Neural cell (in vitro differentiated cells): ENCODE data around the gene DMXL1. TPM values are rescaled to one million over a fixed set of nuclear protein-coding genes. Genes with fewer than 3 reads are reported as not detected.

Experiments
- H2AFZ ChIP-seq: fragments of 200-600, 300-800 bp; sonication (generic), shearing (Covaris generic); 2 replicates; pipeline ENCODE4 v1.6.0; 2014; ENCODE audit warnings: low read depth, mild to moderate bottlenecking, antibody characterized with exemption, low read length, moderate library complexity
- H3F3A ChIP-seq: fragments of 200-600 bp; shearing (Covaris generic); 2 replicates; pipeline ENCODE4 v1.6.1; 2016; ENCODE audit warnings: mild to moderate bottlenecking, moderate library complexity, mixed read lengths, antibody characterized with exemption, low read length; ENCODE audit not compliant: insufficient read depth, poor library complexity, severe bottlenecking
- H3K27ac ChIP-seq: fragments of 200-600, 300-800 bp; sonication (generic), shearing (Covaris generic); 2 replicates; pipeline ENCODE4 v1.5.1; 2014; ENCODE audit warnings: mild to moderate bottlenecking, low read length, moderate library complexity
- H3K27me3 ChIP-seq: fragments of 300-800, 200-600 bp; sonication (generic), shearing (Covaris generic); 2 replicates; pipeline ENCODE4 v1.6.0; 2014; ENCODE audit warnings: mild to moderate bottlenecking, low read depth, low read length, moderate library complexity; ENCODE audit not compliant: insufficient read depth
- H3K36me3 ChIP-seq: fragments of 300-800, 200-600 bp; sonication (generic), shearing (Covaris generic); 2 replicates; pipeline ENCODE4 v1.5.1; 2014; ENCODE audit warnings: mild to moderate bottlenecking, antibody characterized with exemption, low read length, moderate library complexity; ENCODE audit not compliant: insufficient read depth
- H3K4me2 ChIP-seq: fragments of 300-800, 200-600 bp; sonication (generic), shearing (Covaris generic); 2 replicates; pipeline ENCODE4 v1.6.0; 2014; ENCODE audit warnings: mild to moderate bottlenecking, low read length
- H3K4me3 ChIP-seq: fragments of 300-800, 200-600 bp; sonication (generic), shearing (Covaris generic); 2 replicates; pipeline ENCODE4 v1.5.1; 2014; ENCODE audit warnings: mild to moderate bottlenecking, low read length, moderate library complexity
- H3K79me2 ChIP-seq: fragments of 200-600 bp; shearing (Covaris generic); replicated peaks from 2 replicates; pipeline ENCODE4 v1.6.0; 2014; ENCODE audit warnings: mild to moderate bottlenecking, low read length, moderate library complexity; ENCODE audit not compliant: insufficient read depth
- H3K9ac ChIP-seq: fragments of 300-800, 200-600 bp; sonication (generic), shearing (Covaris generic); 2 replicates; pipeline ENCODE4 v1.6.1; 2016; ENCODE audit warnings: mild to moderate bottlenecking, low read length, mixed read lengths
- H3K9me2 ChIP-seq: fragments of 200-600 bp; shearing (Covaris generic); 2 replicates; pipeline ENCODE4 v1.6.1; 2016; ENCODE audit warnings: mild to moderate bottlenecking, low read length, mixed read lengths; ENCODE audit not compliant: insufficient read depth
- H3K9me3 ChIP-seq: fragments of 200-600, 300-800 bp; sonication (generic), shearing (Covaris generic); 2 replicates; pipeline ENCODE4 v1.6.1; 2016; ENCODE audit warnings: mild to moderate bottlenecking, mixed run types, low read length, moderate library complexity, mixed read lengths
- H4K20me1 ChIP-seq: fragments of 200-600 bp; shearing (Covaris generic); 2 replicates; pipeline ENCODE4 v1.6.1; 2016; ENCODE audit warnings: mild to moderate bottlenecking, mixed run types; ENCODE audit not compliant: insufficient read depth
- CTCF ChIP-seq: fragments of 450-650 bp; IDR thresholded peaks from 2 replicates; pipeline ENCODE4 v1.5.1; 2014; ENCODE audit warnings: antibody characterized with exemption, mild to moderate bottlenecking, moderate library complexity; ENCODE audit not compliant: poor library complexity, severe bottlenecking
- EP300 ChIP-seq: fragments of 450-650 bp; conservative IDR thresholded peaks from 2 replicates; pipeline ENCODE4 v1.6.1; 2014; ENCODE audit warnings: antibody characterized with exemption, mild to moderate bottlenecking, moderate library complexity; ENCODE audit not compliant: poor library complexity, severe bottlenecking
- EZH2 ChIP-seq: fragments of 200-600, 300-800 bp; shearing (Covaris generic), sonication (generic); IDR thresholded peaks from 2 replicates; pipeline ENCODE4 v1.6.1; 2014; ENCODE audit warnings: antibody characterized with exemption, low read length, borderline replicate concordance, mild to moderate bottlenecking; ENCODE audit not compliant: insufficient read depth, poor library complexity, severe bottlenecking
- MXI1 ChIP-seq: fragments of 450-650 bp; conservative IDR thresholded peaks from 2 replicates; pipeline ENCODE4 v1.6.1; 2014; ENCODE audit warnings: antibody characterized with exemption, mild to moderate bottlenecking; ENCODE audit not compliant: poor library complexity, severe bottlenecking
- POLR2AphosphoS5 ChIP-seq: IDR thresholded peaks from 2 replicates; pipeline ENCODE4 v1.6.1; 2012
- RAD21 ChIP-seq: fragments of 450-650 bp; conservative IDR thresholded peaks from 2 replicates; pipeline ENCODE4 v1.6.1; 2014; ENCODE audit warnings: antibody characterized with exemption, mild to moderate bottlenecking, moderate library complexity
- SMC3 ChIP-seq: fragments of 450-650 bp; conservative IDR thresholded peaks from 2 replicates; pipeline ENCODE4 v1.6.1; 2014; ENCODE audit warnings: antibody characterized with exemption, mild to moderate bottlenecking, moderate library complexity; ENCODE audit not compliant: poor library complexity
- TAF1 ChIP-seq: IDR thresholded peaks from 2 replicates; pipeline ENCODE4 v1.6.1; 2012; ENCODE audit warnings: low read depth
- polyA plus RNA-seq: library from polyadenylated mRNA; depleted of rRNA; stranded (reverse); fragments of >200 nt; gene quantifications from 2 replicates; pipeline ENCODE4 v1.2.3, GENCODE V29; 2014
- TF ChIP-seq, protein P1 (sequence below): IDR thresholded peaks from 2 replicates; pipeline ENCODE4 v1.6.1; 2012; ENCODE audit warnings: borderline replicate concordance

Gene DMXL1
- polyA plus RNA-seq, 1 donor from 2014 or later = 46.9 TPM

DNA sequence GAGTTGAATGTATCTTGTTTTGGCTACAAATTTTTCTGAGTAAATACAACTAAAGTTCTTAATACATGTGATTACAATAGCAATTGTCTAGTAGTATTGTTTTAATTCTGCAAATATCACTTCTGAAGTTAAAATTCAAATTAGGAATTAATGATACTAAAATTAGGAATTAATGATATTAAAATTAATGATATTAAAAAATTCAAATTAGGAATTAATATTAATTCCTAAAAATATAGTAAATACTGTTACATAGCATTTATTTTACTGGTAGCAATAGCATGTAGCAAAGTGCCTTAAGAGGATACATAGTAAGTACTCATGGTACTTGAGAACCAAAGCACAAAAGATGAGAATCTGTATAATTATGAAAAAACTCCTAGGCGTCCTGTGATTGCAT lies 136.2 kb downstream of the DMXL1 start:
- Histone ChIP-seq H3K4me3 (no peak overlapping the region), H3K9ac (no peak overlapping the region), H3K9me3 (no peaks in the 10 kb centered on the region), H3K79me2 (no peaks in the 10 kb centered on the region), H3K9me2 (no peaks in the 10 kb centered on the region), H3K27ac (no peak overlapping the region), H3K27me3 (no peaks in the 10 kb centered on the region), H4K20me1 (no peaks in the 10 kb centered on the region), H3K36me3 (no peaks in the 10 kb centered on the region), H2AFZ (no peak overlapping the region), H3K4me2 (no peak overlapping the region), H3F3A (no peaks in the 10 kb centered on the region)
- TF ChIP-seq, protein P1, sequence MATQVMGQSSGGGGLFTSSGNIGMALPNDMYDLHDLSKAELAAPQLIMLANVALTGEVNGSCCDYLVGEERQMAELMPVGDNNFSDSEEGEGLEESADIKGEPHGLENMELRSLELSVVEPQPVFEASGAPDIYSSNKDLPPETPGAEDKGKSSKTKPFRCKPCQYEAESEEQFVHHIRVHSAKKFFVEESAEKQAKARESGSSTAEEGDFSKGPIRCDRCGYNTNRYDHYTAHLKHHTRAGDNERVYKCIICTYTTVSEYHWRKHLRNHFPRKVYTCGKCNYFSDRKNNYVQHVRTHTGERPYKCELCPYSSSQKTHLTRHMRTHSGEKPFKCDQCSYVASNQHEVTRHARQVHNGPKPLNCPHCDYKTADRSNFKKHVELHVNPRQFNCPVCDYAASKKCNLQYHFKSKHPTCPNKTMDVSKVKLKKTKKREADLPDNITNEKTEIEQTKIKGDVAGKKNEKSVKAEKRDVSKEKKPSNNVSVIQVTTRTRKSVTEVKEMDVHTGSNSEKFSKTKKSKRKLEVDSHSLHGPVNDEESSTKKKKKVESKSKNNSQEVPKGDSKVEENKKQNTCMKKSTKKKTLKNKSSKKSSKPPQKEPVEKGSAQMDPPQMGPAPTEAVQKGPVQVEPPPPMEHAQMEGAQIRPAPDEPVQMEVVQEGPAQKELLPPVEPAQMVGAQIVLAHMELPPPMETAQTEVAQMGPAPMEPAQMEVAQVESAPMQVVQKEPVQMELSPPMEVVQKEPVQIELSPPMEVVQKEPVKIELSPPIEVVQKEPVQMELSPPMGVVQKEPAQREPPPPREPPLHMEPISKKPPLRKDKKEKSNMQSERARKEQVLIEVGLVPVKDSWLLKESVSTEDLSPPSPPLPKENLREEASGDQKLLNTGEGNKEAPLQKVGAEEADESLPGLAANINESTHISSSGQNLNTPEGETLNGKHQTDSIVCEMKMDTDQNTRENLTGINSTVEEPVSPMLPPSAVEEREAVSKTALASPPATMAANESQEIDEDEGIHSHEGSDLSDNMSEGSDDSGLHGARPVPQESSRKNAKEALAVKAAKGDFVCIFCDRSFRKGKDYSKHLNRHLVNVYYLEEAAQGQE = no peak
- TF ChIP-seq SMC3 (no peak), RAD21 (no peak), EZH2 (no peak), CTCF (no peak), MXI1 (no peak), POLR2AphosphoS5 (no peak), EP300 (no peak), TAF1 (no peak)

DNA sequence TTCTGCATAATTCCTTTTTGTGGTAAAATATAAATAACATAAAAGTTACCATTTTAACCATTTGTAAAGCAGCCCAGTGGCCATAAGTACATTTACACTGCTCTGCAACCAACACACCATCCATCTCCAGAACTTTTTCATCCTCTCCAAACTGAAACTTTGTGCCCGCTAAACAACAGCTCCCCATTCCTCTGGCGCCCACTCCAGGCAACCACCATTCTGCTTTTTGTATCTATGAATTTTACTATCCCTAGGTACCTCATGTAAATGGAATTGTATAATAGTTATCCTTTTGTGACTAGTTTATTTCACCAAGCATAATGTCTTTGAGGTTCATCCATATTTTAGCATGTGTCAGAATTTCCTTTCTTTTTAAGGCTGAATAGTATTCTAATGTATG lies 141.1 kb downstream of the DMXL1 start:
- no peaks in the 10 kb centered on the region for H3K36me3 ChIP-seq
- no peak overlapping the region for H3K27ac ChIP-seq
- H3K4me3 ChIP-seq = no peak overlapping the region
- no peaks in the 10 kb centered on the region for H3K79me2 ChIP-seq
- TF ChIP-seq, protein P1 = no peak
- TF ChIP-seq SMC3 (no peak), CTCF (no peak), TAF1 (no peak), EZH2 (no peak), POLR2AphosphoS5 (no peak), RAD21 (no peak), MXI1 (no peak), EP300 (no peak)
- no peaks in the 10 kb centered on the region for H3F3A ChIP-seq
- H3K4me2 ChIP-seq = no peak overlapping the region
- H2AFZ ChIP-seq = no peak overlapping the region
- no peaks in the 10 kb centered on the region for H3K27me3 ChIP-seq
- no peaks in the 10 kb centered on the region for H3K9me2 ChIP-seq
- H4K20me1 ChIP-seq = no peaks in the 10 kb centered on the region
- no peak overlapping the region for H3K9ac ChIP-seq
- H3K9me3 ChIP-seq = no peaks in the 10 kb centered on the region
